ENCODE results near the gene MYO18B.

The MYO18B gene

DNA sequence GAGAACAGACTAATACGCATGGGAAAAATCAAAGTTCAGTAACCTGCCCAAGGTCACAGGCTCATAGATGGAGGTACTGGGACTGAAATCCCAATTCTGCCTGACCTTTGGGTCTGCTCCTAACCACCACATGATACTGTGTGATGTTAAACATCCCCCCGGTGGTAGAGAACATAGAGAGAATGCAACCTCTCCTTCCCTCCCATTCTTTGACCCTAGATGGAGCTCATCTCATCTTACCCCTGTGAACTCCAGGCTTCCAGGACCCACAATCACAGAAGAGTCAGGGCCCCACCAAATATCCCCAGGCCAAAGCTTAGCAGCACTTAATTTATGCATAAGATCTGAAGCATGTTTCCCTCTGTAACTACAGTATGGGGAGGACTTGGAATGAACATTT lies 198.5 kb downstream of the MYO18B start:
- H3K27me3 Mint-ChIP-seq: peaks cover 13% of the 10 kb centered on the region
- no peak overlapping the region for H3K4me3 Mint-ChIP-seq
- no peaks in the 10 kb centered on the region for H3K36me3 Mint-ChIP-seq
- H3K4me1 Mint-ChIP-seq (ENCODE audit: low read depth): no peaks in the 10 kb centered on the region
- H3K9me3 Mint-ChIP-seq (ENCODE audit: low read depth): no peaks in the 10 kb centered on the region
- H3K27ac Mint-ChIP-seq: no peak overlapping the region

DNA sequence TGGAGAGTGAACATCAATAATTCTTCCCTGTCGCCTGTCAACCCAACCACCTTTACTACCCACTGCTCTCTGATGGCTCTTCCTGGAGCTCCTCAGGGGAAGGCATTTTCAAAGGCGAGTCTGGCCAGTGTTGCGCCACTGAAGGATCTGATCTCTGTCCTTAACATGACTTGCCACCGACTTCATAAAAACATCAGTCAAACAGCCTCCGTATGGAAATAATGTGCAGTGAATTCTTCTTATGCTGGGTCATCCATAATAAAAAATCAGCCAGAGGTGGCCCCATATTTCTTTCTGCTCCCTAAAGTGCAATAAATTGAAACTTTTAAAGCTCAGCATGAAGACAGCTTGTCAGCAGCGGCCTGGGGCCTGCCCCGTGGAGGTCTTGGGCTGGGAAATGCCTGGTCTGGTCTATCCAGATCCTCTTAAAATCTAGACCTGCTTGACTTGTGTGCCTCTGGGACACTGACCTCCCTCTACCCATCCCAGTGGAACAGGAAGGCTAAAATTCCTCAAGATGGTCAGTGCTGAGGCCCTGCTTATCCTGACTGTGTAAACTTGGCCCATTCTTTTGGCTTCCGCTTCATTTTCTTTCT lies 199.5 kb downstream of the MYO18B start:
- Mint-ChIP-seq H3K4me1 (ENCODE audit: low read depth) (no peaks in the 10 kb centered on the region), H3K27me3 (peaks cover 12% of the 10 kb centered on the region), H3K9me3 (ENCODE audit: low read depth) (no peaks in the 10 kb centered on the region), H3K27ac (no peak overlapping the region), H3K36me3 (no peaks in the 10 kb centered on the region), H3K4me3 (no peak overlapping the region)

DNA sequence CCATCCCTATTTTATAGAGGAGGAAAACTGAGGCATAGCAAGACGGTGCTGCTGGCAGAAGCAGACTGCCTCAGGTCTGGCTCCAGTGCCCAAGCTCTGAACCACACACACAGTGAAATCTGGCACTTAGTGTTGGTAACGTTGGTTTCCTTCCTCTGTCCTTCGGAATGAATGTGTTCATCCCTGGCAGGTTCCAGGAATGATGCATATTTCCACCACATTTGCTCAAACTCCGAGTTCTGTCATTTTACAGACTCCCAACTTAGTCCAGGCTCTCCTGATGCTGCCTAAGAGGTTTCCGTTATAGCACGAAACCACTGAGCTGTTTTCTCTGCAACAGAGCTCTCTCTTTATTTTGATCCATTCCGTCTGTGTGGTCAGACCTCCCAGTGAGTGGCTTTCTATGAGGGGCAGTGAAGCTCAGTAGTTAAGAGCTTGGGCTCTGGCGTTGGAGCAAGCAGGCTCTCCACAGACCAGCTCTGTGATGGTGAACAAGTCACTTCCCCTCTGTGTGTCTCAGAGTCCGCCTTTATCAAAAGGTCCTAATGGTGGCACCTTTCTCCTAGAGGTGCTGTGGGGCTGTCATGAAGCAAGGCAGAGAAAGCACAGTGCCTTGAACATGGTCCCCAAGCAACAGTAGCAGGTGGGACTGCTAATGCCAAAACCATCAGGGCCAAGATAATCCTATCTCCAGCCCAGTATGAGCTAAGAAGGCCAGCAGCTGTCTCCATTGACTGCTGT lies 200.3 kb downstream of the MYO18B start:
- no peaks in the 10 kb centered on the region for H3K4me1 Mint-ChIP-seq (ENCODE audit: low read depth)
- no peaks in the 10 kb centered on the region for H3K9me3 Mint-ChIP-seq (ENCODE audit: low read depth)
- H3K27me3 Mint-ChIP-seq: peaks cover 14% of the 10 kb centered on the region
- no peaks in the 10 kb centered on the region for H3K36me3 Mint-ChIP-seq
- H3K4me3 Mint-ChIP-seq: no peak overlapping the region
- H3K27ac Mint-ChIP-seq: no peak overlapping the region

DNA sequence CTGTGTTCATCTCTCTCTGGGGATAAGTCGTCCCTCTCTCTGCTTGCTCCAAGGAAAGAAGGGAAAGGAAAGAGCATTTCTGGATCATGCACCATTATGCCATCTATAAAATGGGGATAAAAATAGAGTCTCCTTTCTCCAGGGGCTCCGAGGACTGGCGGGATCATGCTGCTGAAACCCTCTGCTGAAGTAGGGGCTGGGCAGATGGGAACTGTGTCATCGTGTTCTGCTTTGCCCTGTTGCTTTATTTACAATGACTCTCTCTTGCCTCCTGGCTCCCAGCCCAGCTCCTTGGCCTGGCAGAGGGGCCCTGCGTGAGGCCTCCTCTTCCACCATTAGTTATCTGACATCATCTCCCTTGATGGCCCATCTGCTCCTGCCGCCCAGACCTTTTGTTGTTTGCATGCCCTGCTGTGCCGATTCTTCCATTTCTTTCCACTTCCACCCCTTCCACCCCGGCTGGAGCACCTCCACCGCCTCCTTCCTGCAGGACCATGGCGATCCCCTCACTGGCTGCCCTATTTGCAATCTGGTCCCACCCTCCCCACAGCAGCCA lies 200.9 kb downstream of the MYO18B start:
- Mint-ChIP-seq H3K4me1 (ENCODE audit: low read depth) (no peaks in the 10 kb centered on the region), H3K36me3 (no peaks in the 10 kb centered on the region), H3K9me3 (ENCODE audit: low read depth) (no peaks in the 10 kb centered on the region), H3K4me3 (no peak overlapping the region), H3K27ac (no peak overlapping the region), H3K27me3 (peaks cover 14% of the 10 kb centered on the region)

DNA sequence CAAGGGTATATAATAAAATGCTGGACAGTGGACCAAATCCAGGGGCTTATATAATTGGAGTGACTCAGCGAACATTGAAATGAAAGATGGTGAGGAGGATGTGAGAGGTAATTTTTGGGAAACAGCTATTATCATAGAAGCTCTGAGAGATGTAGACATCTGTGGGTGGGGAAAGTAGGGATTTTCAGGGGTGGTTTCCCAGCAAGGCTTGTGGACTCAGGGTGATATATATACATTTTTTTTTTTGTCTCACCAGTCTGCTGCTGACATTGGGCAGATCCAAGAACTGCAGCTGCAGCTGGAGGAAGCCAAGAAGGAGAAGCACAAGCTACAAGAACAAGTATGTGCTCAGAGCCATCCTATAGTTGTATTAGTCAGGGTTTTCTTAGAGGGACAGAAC lies 208.1 kb downstream of the MYO18B start:
- no peaks in the 10 kb centered on the region for H3K36me3 Mint-ChIP-seq
- no peak overlapping the region for H3K27ac Mint-ChIP-seq
- H3K4me3 Mint-ChIP-seq: no peak overlapping the region
- peaks cover 11% of the 10 kb centered on the region for H3K27me3 Mint-ChIP-seq
- H3K4me1 Mint-ChIP-seq (ENCODE audit: low read depth): no peaks in the 10 kb centered on the region
- no peaks in the 10 kb centered on the region for H3K9me3 Mint-ChIP-seq (ENCODE audit: low read depth)

DNA sequence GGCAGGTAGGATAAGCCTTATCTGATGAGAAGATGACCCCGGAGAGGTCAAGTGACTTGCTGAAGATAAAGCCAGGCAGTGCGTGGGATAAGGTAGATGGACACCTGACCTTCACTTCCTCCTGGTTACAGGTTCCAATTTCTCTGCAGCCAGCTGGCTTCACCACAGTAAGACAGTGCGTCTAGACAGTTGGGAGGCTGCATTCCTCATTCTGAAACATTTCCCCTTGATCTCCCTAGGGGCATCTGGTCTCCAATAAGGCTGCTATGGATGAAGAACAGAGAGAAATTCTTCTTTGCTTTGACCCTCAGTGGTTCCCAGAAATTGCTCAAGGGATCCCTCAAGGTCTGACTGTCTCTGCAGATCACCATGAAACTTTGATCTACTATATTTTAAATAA lies 211.3 kb downstream of the MYO18B start:
- Mint-ChIP-seq H3K36me3 (no peaks in the 10 kb centered on the region), H3K9me3 (ENCODE audit: low read depth) (no peaks in the 10 kb centered on the region), H3K27me3 (peaks cover 5% of the 10 kb centered on the region), H3K4me3 (no peak overlapping the region), H3K27ac (no peak overlapping the region), H3K4me1 (ENCODE audit: low read depth) (no peaks in the 10 kb centered on the region)

DNA sequence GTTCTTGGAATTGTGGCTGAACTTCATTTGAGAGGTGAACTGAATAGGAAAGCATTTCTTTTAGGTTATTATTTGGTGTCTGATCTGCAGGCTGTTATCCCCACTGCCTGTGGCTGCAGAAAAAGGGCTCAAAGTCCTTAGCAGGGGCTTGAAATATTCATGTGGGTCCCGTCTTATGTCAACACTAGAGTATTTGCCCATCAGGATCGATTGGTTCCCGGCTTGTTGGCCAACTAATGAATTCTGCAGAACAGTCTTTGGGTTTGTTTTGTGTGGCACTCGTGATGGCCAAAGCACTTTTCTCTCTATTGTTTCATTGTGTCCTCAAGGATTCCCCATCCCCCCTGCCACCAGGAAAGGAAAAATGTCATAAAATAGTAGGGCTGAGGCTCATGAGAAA lies 211.9 kb downstream of the MYO18B start:
- H3K27me3 Mint-ChIP-seq: peaks cover under 1% of the 10 kb centered on the region
- H3K36me3 Mint-ChIP-seq: no peaks in the 10 kb centered on the region
- H3K27ac Mint-ChIP-seq: no peak overlapping the region
- H3K4me3 Mint-ChIP-seq: no peak overlapping the region
- no peaks in the 10 kb centered on the region for H3K9me3 Mint-ChIP-seq (ENCODE audit: low read depth)
- H3K4me1 Mint-ChIP-seq (ENCODE audit: low read depth): no peaks in the 10 kb centered on the region

DNA sequence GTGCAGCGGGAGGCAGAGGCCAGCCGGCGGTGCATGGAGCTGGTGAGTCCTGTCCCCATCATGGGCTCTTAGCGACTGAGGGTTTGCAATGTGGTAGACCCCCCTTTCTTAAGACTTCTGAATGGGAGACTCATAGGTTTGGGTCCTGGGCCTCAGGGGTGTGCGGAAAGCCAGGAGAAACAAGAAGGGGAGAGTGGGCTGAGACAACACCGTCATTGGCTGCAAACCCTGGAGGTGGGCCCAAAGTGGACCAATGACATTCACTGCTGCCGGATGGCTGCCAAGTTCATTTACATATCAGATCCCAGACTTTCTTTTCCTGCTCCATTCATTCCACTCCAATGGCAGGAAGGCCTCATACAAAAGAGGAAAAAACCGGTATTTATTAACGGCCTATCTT lies 213.3 kb downstream of the MYO18B start:
- H3K9me3 Mint-ChIP-seq (ENCODE audit: low read depth): no peaks in the 10 kb centered on the region
- H3K36me3 Mint-ChIP-seq: no peaks in the 10 kb centered on the region
- H3K27ac Mint-ChIP-seq: no peak overlapping the region
- no peaks in the 10 kb centered on the region for H3K4me1 Mint-ChIP-seq (ENCODE audit: low read depth)
- H3K4me3 Mint-ChIP-seq: no peak overlapping the region
- H3K27me3 Mint-ChIP-seq: no peaks in the 10 kb centered on the region

DNA sequence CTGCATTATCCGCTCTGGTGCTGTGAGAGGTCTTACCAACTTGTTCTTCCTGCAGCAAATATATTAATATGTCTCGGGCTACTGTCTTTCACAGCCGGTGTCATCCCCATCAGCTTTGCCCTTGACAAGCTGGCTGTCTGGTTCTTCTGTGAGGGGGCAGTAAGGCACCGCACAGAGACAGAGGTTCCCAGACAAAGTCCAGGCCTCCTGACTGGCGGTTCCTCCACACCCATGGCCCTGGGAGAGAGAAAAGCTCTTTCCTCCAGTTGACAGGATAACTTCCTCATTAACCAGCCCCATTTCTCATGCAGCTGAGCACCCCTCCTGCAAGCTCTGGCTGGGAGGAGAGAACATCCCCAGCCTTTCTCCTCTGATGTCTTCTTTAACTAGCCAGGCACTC lies 214.8 kb downstream of the MYO18B start:
- H3K36me3 Mint-ChIP-seq: no peaks in the 10 kb centered on the region
- H3K27me3 Mint-ChIP-seq: no peaks in the 10 kb centered on the region
- no peaks in the 10 kb centered on the region for H3K4me1 Mint-ChIP-seq (ENCODE audit: low read depth)
- no peaks in the 10 kb centered on the region for H3K9me3 Mint-ChIP-seq (ENCODE audit: low read depth)
- no peak overlapping the region for H3K4me3 Mint-ChIP-seq
- no peak overlapping the region for H3K27ac Mint-ChIP-seq

DNA sequence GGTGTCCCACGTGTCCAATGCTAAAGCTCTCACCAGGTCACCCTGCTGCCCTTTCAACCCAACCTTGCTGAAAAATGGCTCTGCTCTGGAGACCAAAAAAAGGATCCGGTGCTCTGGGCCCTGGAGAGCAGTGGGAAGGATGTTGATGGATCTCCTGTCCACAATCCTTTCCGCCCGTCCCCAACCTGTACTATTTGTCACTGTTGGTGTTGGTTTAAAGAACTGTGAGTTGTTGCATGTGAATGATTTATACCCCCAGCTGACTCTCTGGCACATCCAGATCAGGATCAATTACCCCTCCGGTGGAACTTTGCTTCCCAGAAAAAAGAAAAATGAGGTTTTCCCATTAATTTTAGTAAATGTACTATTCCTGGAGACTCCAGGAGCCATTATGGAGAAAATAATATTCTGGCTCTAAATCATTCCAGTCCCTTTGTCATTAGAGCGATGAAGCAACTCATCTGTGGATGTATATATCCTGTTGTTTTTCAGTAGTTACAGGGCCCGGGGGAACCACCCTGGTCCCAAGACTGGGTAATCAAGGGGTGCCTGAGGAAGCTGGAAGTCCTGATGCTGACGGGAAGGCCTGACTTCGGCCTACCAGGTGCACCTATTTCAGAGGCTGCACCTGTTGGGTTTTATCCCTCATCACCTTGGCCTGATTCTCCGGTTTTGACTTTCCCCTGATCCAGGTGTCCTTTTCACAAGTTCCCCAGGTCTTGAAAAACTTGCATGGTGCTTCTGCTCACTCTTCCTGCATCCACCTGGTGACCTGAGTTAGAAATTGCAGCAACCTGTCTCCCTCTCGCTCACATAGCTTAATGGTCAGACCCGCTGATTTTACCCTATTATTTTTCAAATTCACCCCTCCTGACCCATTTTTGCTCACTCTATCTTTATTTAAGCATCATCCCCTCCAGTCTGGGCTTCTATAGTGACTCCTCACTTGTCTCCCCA lies 218.1 kb downstream of the MYO18B start:
- peaks cover 13% of the 10 kb centered on the region for H3K9me3 Mint-ChIP-seq (ENCODE audit: low read depth)
- no peak overlapping the region for H3K4me3 Mint-ChIP-seq
- H3K36me3 Mint-ChIP-seq: peaks cover 2% of the 10 kb centered on the region
- no peaks in the 10 kb centered on the region for H3K4me1 Mint-ChIP-seq (ENCODE audit: low read depth)
- no peaks in the 10 kb centered on the region for H3K27me3 Mint-ChIP-seq
- H3K27ac Mint-ChIP-seq: no peak overlapping the region

DNA sequence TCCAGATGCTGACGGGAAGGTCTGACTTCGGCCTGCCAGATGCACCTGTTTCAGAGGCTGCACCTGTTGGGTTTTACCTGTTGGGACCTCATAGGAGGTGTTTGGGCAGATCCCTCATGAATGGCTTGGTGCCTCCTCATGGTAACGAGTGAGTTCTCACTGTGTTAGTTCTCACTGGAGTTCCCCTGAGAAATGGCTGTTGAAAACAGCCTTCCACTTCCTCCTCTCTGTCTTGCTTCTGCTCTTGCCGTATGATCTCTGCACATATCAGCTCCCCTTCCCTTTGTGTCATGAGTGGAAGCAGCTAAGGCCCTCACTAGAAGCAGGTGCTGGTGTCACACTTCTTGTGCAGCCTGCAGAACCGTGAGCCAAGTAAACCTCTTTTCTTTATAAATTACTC lies 219.7 kb downstream of the MYO18B start:
- Mint-ChIP-seq H3K4me3 (no peak overlapping the region), H3K36me3 (peaks cover 2% of the 10 kb centered on the region), H3K4me1 (ENCODE audit: low read depth) (peaks cover 9% of the 10 kb centered on the region), H3K27ac (no peak overlapping the region), H3K9me3 (ENCODE audit: low read depth) (peaks cover 13% of the 10 kb centered on the region), H3K27me3 (no peaks in the 10 kb centered on the region)

DNA sequence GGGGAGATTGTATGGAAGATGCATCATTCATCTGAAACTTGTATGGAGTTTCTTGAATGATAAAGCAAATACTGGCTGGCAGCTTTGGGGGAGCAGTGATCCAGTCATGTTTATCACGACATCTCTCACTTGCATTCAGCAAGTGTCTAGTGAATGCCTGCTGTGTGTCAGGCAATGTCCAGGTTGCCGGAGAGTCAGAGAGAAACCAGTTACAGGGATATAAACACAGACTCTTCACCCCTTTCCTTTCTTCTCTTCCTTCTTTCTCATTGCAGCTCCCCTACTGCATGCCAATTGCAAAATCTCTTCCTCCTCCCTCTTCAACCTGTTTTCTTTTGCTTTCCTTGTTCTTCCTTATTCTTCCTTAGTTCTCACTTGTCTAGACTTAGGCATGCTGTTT lies 220.7 kb downstream of the MYO18B start:
- Mint-ChIP-seq H3K36me3 (peaks cover 2% of the 10 kb centered on the region), H3K4me3 (no peak overlapping the region), H3K27ac (no peak overlapping the region), H3K9me3 (ENCODE audit: low read depth) (peaks cover 13% of the 10 kb centered on the region), H3K4me1 (ENCODE audit: low read depth) (peaks cover 16% of the 10 kb centered on the region), H3K27me3 (no peaks in the 10 kb centered on the region)

DNA sequence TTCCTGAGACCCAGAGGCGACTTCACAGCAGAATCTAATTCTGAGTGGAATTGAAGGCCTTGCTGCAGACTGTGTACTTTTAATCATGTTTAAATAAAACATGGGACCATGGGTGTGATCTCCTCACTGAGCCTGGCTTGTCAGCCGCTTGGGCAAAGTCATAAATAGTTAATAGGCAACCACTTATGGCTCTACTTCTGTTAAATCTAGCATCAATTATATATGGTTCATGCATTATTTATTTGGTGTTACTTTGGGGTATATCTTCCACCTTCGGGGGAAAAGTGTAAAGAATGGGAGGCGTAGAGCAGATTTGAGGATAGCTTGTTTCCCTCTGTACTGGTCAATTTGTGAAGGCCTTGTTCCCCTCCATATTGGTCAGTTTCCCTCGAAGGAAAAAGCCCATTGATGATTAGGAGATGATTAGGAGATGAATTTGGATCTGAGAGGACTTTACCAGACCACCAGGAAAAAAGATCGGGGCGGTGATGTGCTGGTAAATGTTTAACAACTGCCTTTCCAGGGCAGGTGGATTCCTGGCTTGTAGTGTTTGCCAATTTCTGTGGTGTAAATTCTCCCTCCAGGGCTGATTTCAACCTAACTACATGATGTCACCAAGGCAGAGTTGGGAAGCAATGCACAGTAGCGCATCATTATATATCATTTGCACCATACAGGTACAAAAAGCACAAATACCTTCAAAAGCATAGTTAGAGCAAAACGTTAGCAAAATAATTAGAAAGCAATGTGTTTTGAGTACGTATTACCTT lies 223.2 kb downstream of the MYO18B start:
- Mint-ChIP-seq H3K27ac (no peak overlapping the region), H3K9me3 (ENCODE audit: low read depth) (peaks cover 13% of the 10 kb centered on the region), H3K4me3 (no peak overlapping the region), H3K36me3 (peaks cover 2% of the 10 kb centered on the region), H3K27me3 (no peaks in the 10 kb centered on the region), H3K4me1 (ENCODE audit: low read depth) (peaks cover 16% of the 10 kb centered on the region)

DNA sequence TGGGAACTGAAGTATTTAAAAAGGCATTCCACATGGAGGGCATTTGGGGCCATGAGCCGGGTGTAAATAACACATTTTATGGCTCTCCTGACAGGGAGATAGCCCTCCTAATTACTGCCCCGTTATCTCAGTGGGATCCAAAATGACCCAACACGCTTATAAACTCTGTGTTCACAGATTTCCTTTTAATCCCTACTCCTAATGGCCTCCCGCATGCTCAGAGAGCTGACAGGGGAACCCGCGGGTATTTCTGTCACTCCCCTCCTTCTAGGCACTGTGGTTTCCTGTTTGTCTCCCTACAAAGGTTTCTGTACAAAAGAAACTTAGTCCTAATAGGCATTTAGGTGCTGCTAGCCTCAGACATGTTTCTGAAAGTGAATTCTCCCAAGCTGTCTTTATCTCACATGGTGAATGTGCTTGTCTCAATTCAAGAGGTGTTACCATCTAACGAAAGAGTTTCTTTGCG lies 224.5 kb downstream of the MYO18B start:
- peak overlapping the region; percentile 24 for H3K4me3 Mint-ChIP-seq
- H3K27me3 Mint-ChIP-seq: no peaks in the 10 kb centered on the region
- H3K36me3 Mint-ChIP-seq: peaks cover 2% of the 10 kb centered on the region
- H3K4me1 Mint-ChIP-seq (ENCODE audit: low read depth): peaks cover 16% of the 10 kb centered on the region
- peak overlapping the region; percentile 13 for H3K27ac Mint-ChIP-seq
- peaks cover 13% of the 10 kb centered on the region for H3K9me3 Mint-ChIP-seq (ENCODE audit: low read depth)

Data from activated naive CD8-positive, alpha-beta T cell (primary cell).